Astrocyte (in vitro differentiated cells and primary cell): ENCODE data around the gene ATRN.

ENCODE experiments used
- CTCF ChIP-seq: IDR thresholded peaks from 2 replicates; pipeline ENCODE4 v1.5.1; 2011; ENCODE audit warnings: low read depth, mild to moderate bottlenecking, inconsistent platforms, low read length, moderate library complexity; ENCODE audit not compliant: insufficient read depth
- EZH2 ChIP-seq: IDR thresholded peaks from 2 replicates; pipeline ENCODE4 v1.6.1; 2012; ENCODE audit warnings: mild to moderate bottlenecking, low read length, inconsistent platforms; ENCODE audit not compliant: insufficient read depth

GRCh38 chr20:3663031-3663701, 192.3 kb downstream of the ATRN start, which contains the start of gene GFRA4:
- TF ChIP-seq CTCF (no peak), EZH2 (no peak)
